ENCODE results near the gene FAM184A. TPM values are rescaled to one million over a fixed set of nuclear protein-coding genes. Genes with fewer than 3 reads are reported as not detected.

Gene FAM184A
- total RNA-seq, 6 experiments from 2014 or later: not detected

GRCh38 chr6:119061215-119061614 is 17.2 kb downstream of the FAM184A start:
- Mint-ChIP-seq H3K9me3 (peaks cover 5% of the 10 kb centered on the region), H3K27ac (no peak overlapping the region), H3K4me3 (no peak overlapping the region), H3K4me1 (ENCODE audit: low read depth) (no peaks in the 10 kb centered on the region), H3K36me3 (ENCODE audit: low read depth) (no peaks in the 10 kb centered on the region), H3K27me3 (ENCODE audit: insufficient read depth) (no peaks in the 10 kb centered on the region)
- TF ChIP-seq CTCF (IDR thresholded peaks at IDR 0.05): no peak
- no peak for DNase-seq

- no peak for DNase-seq
- Mint-ChIP-seq H3K9me3 (peaks cover 5% of the 10 kb centered on the region), H3K4me3 (no peak overlapping the region), H3K4me1 (ENCODE audit: low read depth) (no peaks in the 10 kb centered on the region), H3K27ac (no peak overlapping the region), H3K36me3 (ENCODE audit: low read depth) (no peaks in the 10 kb centered on the region), H3K27me3 (ENCODE audit: insufficient read depth) (no peaks in the 10 kb centered on the region)
- no peak for TF ChIP-seq CTCF (IDR thresholded peaks at IDR 0.05)
These were observed 18.1 kb downstream of the FAM184A start for GRCh38 chr6:119060255-119060907.

- H3K4me3 Mint-ChIP-seq: no peak overlapping the region
- no peak overlapping the region for H3K27ac Mint-ChIP-seq
- H3K36me3 Mint-ChIP-seq (ENCODE audit: low read depth): no peaks in the 10 kb centered on the region
- peaks cover 9% of the 10 kb centered on the region for H3K9me3 Mint-ChIP-seq
- DNase-seq: no peak
- no peak for TF ChIP-seq CTCF (IDR thresholded peaks at IDR 0.05)
- no peaks in the 10 kb centered on the region for H3K27me3 Mint-ChIP-seq (ENCODE audit: insufficient read depth)
- no peaks in the 10 kb centered on the region for H3K4me1 Mint-ChIP-seq (ENCODE audit: low read depth)
These were observed 23.4 kb downstream of the FAM184A start for GRCh38 chr6:119055069-119055468.

- H3K4me1 Mint-ChIP-seq (ENCODE audit: low read depth): no peaks in the 10 kb centered on the region
These were observed 25.5 kb downstream of the FAM184A start for GRCh38 chr6:119052987-119053386.

GRCh38 chr6:119052292-119052889 is 26.1 kb downstream of the FAM184A start:
- Mint-ChIP-seq H3K27me3 (ENCODE audit: insufficient read depth) (no peaks in the 10 kb centered on the region), H3K4me3 (no peak overlapping the region), H3K9me3 (peaks cover 10% of the 10 kb centered on the region), H3K27ac (no peak overlapping the region), H3K4me1 (ENCODE audit: low read depth) (no peaks in the 10 kb centered on the region), H3K36me3 (ENCODE audit: low read depth) (no peaks in the 10 kb centered on the region)
- DNase-seq: no peak
- TF ChIP-seq CTCF (IDR thresholded peaks at IDR 0.05): no peak

More at GRCh38 chr6:119052987-119053386, 25.5 kb downstream of the FAM184A start:
- H3K9me3 Mint-ChIP-seq: peaks cover 10% of the 10 kb centered on the region
- no peak overlapping the region for H3K4me3 Mint-ChIP-seq
- no peak for DNase-seq
- H3K27ac Mint-ChIP-seq: no peak overlapping the region
- no peaks in the 10 kb centered on the region for H3K27me3 Mint-ChIP-seq (ENCODE audit: insufficient read depth)
- TF ChIP-seq CTCF (IDR thresholded peaks at IDR 0.05): no peak
- no peaks in the 10 kb centered on the region for H3K36me3 Mint-ChIP-seq (ENCODE audit: low read depth)
